C4-2B (cell line): ENCODE data around the gene PON1.

Source experiments
- ZFX ChIP-seq: fragments of 450-650 bp; IDR thresholded peaks from 2 replicates; pipeline ENCODE4 v1.6.1; 2017
- TF ChIP-seq, protein P1 (sequence below): fragments of 450-650 bp; conservative IDR thresholded peaks from 2 replicates; pipeline ENCODE4 v1.5.1; 2017; ENCODE audit warnings: mild to moderate bottlenecking

- TF ChIP-seq, protein P1, sequence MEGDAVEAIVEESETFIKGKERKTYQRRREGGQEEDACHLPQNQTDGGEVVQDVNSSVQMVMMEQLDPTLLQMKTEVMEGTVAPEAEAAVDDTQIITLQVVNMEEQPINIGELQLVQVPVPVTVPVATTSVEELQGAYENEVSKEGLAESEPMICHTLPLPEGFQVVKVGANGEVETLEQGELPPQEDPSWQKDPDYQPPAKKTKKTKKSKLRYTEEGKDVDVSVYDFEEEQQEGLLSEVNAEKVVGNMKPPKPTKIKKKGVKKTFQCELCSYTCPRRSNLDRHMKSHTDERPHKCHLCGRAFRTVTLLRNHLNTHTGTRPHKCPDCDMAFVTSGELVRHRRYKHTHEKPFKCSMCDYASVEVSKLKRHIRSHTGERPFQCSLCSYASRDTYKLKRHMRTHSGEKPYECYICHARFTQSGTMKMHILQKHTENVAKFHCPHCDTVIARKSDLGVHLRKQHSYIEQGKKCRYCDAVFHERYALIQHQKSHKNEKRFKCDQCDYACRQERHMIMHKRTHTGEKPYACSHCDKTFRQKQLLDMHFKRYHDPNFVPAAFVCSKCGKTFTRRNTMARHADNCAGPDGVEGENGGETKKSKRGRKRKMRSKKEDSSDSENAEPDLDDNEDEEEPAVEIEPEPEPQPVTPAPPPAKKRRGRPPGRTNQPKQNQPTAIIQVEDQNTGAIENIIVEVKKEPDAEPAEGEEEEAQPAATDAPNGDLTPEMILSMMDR, result no peak
- TF ChIP-seq ZFX, result no peak
Observed at GRCh38 chr7:95290166-95290830, 34.0 kb downstream of the PON1 start.
